Measurements from ENCODE around the gene OLFML3.

GRCh38 chr1:114025609-114026401, 46.5 kb downstream of the OLFML3 start:
- TF ChIP-seq CTCF (IDR thresholded peaks at IDR 0.05) (no peak), POLR2A (IDR thresholded peaks at IDR 0.05) (no peak)

All from uterus (tissue), 2 donors.